LNCaP clone FGC (cell line): ENCODE results near the gene OOSP1.

Experiments
- DNase-seq: peaks from one replicate; pipeline ENCODE4 v3.0.0-alpha.2; 2011; ENCODE audit warnings: low read depth
- H3K4me3 ChIP-seq: 2 replicates; pipeline ENCODE4 v1.5.1; 2011; ENCODE audit warnings: mild to moderate bottlenecking, low read depth, low read length, control low read depth
- CTCF ChIP-seq: IDR thresholded peaks from 2 replicates; pipeline ENCODE4 v1.5.1; 2012; ENCODE audit warnings: mild to moderate bottlenecking; ENCODE audit not compliant: control insufficient read depth, insufficient read depth; ENCODE audit errors: extremely low read depth

Gene OOSP1

GRCh38 chr11:59984368-59984767 is 46.1 kb downstream of the OOSP1 start:
- no peak for TF ChIP-seq CTCF
- no peak overlapping the region for H3K4me3 ChIP-seq
- DNase-seq = no peak

- no peak for TF ChIP-seq CTCF
- no peak for DNase-seq
These were observed 52.2 kb downstream of the OOSP1 start for GRCh38 chr11:59990421-59990820.

GRCh38 chr11:59992425-59992824 is 54.2 kb downstream of the OOSP1 start:
- TF ChIP-seq CTCF = no peak
- DNase-seq = no peak
- no peak overlapping the region for H3K4me3 ChIP-seq

More at GRCh38 chr11:59990421-59990820, 52.2 kb downstream of the OOSP1 start:
- no peak overlapping the region for H3K4me3 ChIP-seq

- no peak for DNase-seq
- no peak for TF ChIP-seq CTCF
- H3K4me3 ChIP-seq = no peak overlapping the region
These were observed 59.6 kb downstream of the OOSP1 start for GRCh38 chr11:59997800-59998199.

- H3K4me3 ChIP-seq = no peak overlapping the region
- no peak for DNase-seq
- TF ChIP-seq CTCF = no peak
These were observed 61.5 kb downstream of the OOSP1 start for GRCh38 chr11:59999691-60000090.

- no peak for DNase-seq
- no peak for TF ChIP-seq CTCF
- no peak overlapping the region for H3K4me3 ChIP-seq
These were observed 65.5 kb downstream of the OOSP1 start for GRCh38 chr11:60003729-60004128.

- no peak for DNase-seq
- no peak for TF ChIP-seq CTCF
- H3K4me3 ChIP-seq = no peak overlapping the region
These were observed 67.1 kb downstream of the OOSP1 start for GRCh38 chr11:60005360-60005759.
